H1 (cell line): Measurements from ENCODE around the gene DIP2B. TPM values are rescaled to one million over a fixed set of nuclear protein-coding genes. Genes with fewer than 3 reads are reported as not detected.
"Not testable (repeated sequence)": the region's sequence is repeated elsewhere in the genome, so short reads cannot be mapped to it uniquely, and the experiment has no call there.

ENCODE experiments used
- CTCF ChIA-PET: fragments of 300-600 bp; sonication (Branson Sonifier 250); formaldehyde crosslinking; loops from one replicate; lab custom pipeline; 2021; ENCODE audit not compliant: partially characterized antibody; lab: Charles Lee
- POLR2A ChIA-PET: fragments of 300-600 bp; sonication (Branson Sonifier 250); formaldehyde crosslinking; loops from one replicate; lab custom pipeline; 2021; ENCODE audit warnings: inconsistent platforms; ENCODE audit not compliant: partially characterized antibody; lab: Charles Lee
- DNase-seq, 2 experiments: peaks; one replicate each; pipeline versions ENCODE4 v3.0.0 to v3.0.0-alpha.2; 2010 to 2022; ENCODE audit warnings: low spot score in 2 of 2, low read depth in 1 of 2, mixed read lengths in 1 of 2
- FAIRE-seq: peaks from 2 replicates; lab custom pipeline; 2011; peaks lifted over from hg19 to GRCh38; lab: Jason Lieb, UNC
- H2AFZ ChIP-seq: 2 replicates; pipeline ENCODE4 v1.8.1; 2012; ENCODE audit warnings: low read length, inconsistent platforms
- H2AK5ac ChIP-seq: 2 replicates; pipeline ENCODE4 v1.6.1; 2013; ENCODE audit warnings: low read depth, low read length
- H2BK120ac ChIP-seq: replicated peaks from 2 replicates; pipeline ENCODE3; 2013; ENCODE audit warnings: low read depth, low read length, inconsistent platforms
- H2BK12ac ChIP-seq: 2 replicates; pipeline ENCODE4 v1.6.1; 2013; ENCODE audit warnings: low read depth, low read length
- H2BK15ac ChIP-seq: 2 replicates; pipeline ENCODE4 v1.6.1; 2013; ENCODE audit warnings: low read length
- H2BK20ac ChIP-seq: 2 replicates; pipeline ENCODE4 v1.6.1; 2013; ENCODE audit warnings: low read length
- H2BK5ac ChIP-seq: 2 replicates; pipeline ENCODE4 v1.6.1; 2013; ENCODE audit warnings: low read depth, low read length
- H3K14ac ChIP-seq: 2 replicates; pipeline ENCODE4 v1.6.1; 2013; ENCODE audit warnings: inconsistent platforms; ENCODE audit not compliant: insufficient read length
- H3K18ac ChIP-seq: 2 replicates; pipeline ENCODE4 v1.6.1; 2013; ENCODE audit warnings: low read length; ENCODE audit errors: extremely low read depth
- H3K23ac ChIP-seq: 2 replicates; pipeline ENCODE4 v1.6.1; 2013; ENCODE audit warnings: inconsistent platforms; ENCODE audit not compliant: insufficient read length
- H3K23me2 ChIP-seq: 2 replicates; pipeline ENCODE4 v1.6.1; 2013; ENCODE audit warnings: low read depth, low read length
- H3K27ac ChIP-seq: 2 replicates; pipeline ENCODE4 v1.6.1; 2011; ENCODE audit warnings: low read depth, low read length, inconsistent platforms
- H3K27me3 ChIP-seq, 4 experiments: replicated peaks in 1 of 4; 1 replicate in 1 of 4; 2 replicates in 3 of 4; pipeline versions ENCODE4 v1.6.1 to v1.8.1; 2011 to 2013; ENCODE audit warnings: low read length in 3 of 4, mild to moderate bottlenecking in 3 of 4, inconsistent platforms in 2 of 4, mixed read lengths in 2 of 4, moderate library complexity in 1 of 4; ENCODE audit not compliant: control insufficient read depth in 3 of 4, insufficient read depth in 3 of 4; ENCODE audit errors: extremely low read depth in 1 of 4
- H3K36me3 ChIP-seq, 4 experiments: 2 replicates each; pipeline versions ENCODE4 v1.6.1 to v1.8.1; 2011 to 2013; ENCODE audit warnings: mild to moderate bottlenecking in 4 of 4, low read length in 3 of 4, moderate library complexity in 2 of 4, control low read depth in 1 of 4, inconsistent platforms in 1 of 4; ENCODE audit not compliant: insufficient read depth in 4 of 4, control insufficient read depth in 2 of 4
- H3K4ac ChIP-seq: replicated peaks from 2 replicates; pipeline ENCODE3; 2013; ENCODE audit warnings: low read length, low read depth, mixed read lengths, inconsistent platforms; ENCODE audit not compliant: insufficient read length
- H3K4me1 ChIP-seq, 4 experiments: replicated peaks in 1 of 4; 1 replicate in 1 of 4; 2 replicates in 3 of 4; pipeline versions ENCODE4 v1.6.1 to v1.8.1; 2011 to 2013; ENCODE audit warnings: low read length in 3 of 4, inconsistent platforms in 2 of 4, mixed read lengths in 1 of 4; ENCODE audit not compliant: insufficient read depth in 4 of 4, control insufficient read depth in 3 of 4
- H3K4me2 ChIP-seq, 2 experiments: 2 replicates each; pipeline versions ENCODE4 v1.6.1 to v1.8.1; 2011 to 2013; ENCODE audit warnings: low read depth in 2 of 2, low read length in 2 of 2, control low read depth in 1 of 2, inconsistent platforms in 1 of 2, mild to moderate bottlenecking in 1 of 2; ENCODE audit not compliant: insufficient read depth in 1 of 2
- H3K4me3 ChIP-seq, 4 experiments: fragments of 200-600, 300-600 bp in 1 of 4; sonication (generic), shearing (Covaris generic), sonication (Bioruptor Twin) in 1 of 4; 2 replicates each; pipeline versions ENCODE4 v1.5.1 to v1.8.1; 2011 to 2016; ENCODE audit warnings: low read length in 4 of 4, low read depth in 3 of 4, control low read depth in 2 of 4, inconsistent platforms in 2 of 4, mild to moderate bottlenecking in 2 of 4, mixed read lengths in 1 of 4, moderate library complexity in 1 of 4; ENCODE audit not compliant: insufficient read depth in 2 of 4; ENCODE audit errors: extremely low read depth in 1 of 4
- H3K56ac ChIP-seq: replicated peaks from 2 replicates; pipeline ENCODE3; 2013; ENCODE audit warnings: low read depth, mild to moderate bottlenecking, mixed read lengths, low read length, inconsistent platforms; ENCODE audit not compliant: insufficient read length
- H3K79me1 ChIP-seq: 2 replicates; pipeline ENCODE4 v1.6.1; 2013; ENCODE audit warnings: low read depth, low read length, control low read depth
- H3K79me2 ChIP-seq, 2 experiments: 2 replicates each; pipeline versions ENCODE4 v1.6.1 to v1.8.1; 2012 to 2013; ENCODE audit warnings: low read length in 2 of 2, mild to moderate bottlenecking in 2 of 2, inconsistent platforms in 1 of 2; ENCODE audit not compliant: insufficient read depth in 2 of 2, control insufficient read depth in 1 of 2
- H3K9ac ChIP-seq, 4 experiments: replicated peaks in 1 of 4; 1 replicate in 1 of 4; 2 replicates in 3 of 4; pipeline versions ENCODE4 v1.6.1 to v1.8.1; 2011 to 2013; ENCODE audit warnings: low read depth in 3 of 4, low read length in 3 of 4, control low read depth in 2 of 4, mild to moderate bottlenecking in 2 of 4, moderate library complexity in 2 of 4, inconsistent platforms in 1 of 4; ENCODE audit errors: extremely low read depth in 1 of 4
- H3K9me3 ChIP-seq, 2 experiments: 2 replicates each; pipeline versions ENCODE4 v1.6.1 to v1.8.1; 2012 to 2013; ENCODE audit warnings: mild to moderate bottlenecking in 2 of 2, moderate library complexity in 2 of 2, control low read depth in 1 of 2, inconsistent platforms in 1 of 2, low read depth in 1 of 2, low read length in 1 of 2, mixed read lengths in 1 of 2; ENCODE audit not compliant: insufficient read depth in 2 of 2
- H4K20me1 ChIP-seq, 2 experiments: replicated peaks in 1 of 2; 2 replicates each; pipeline versions ENCODE3 to v1.8.1; 2011 to 2013; ENCODE audit warnings: inconsistent platforms in 2 of 2, low read length in 2 of 2, mild to moderate bottlenecking in 1 of 2; ENCODE audit not compliant: insufficient read depth in 2 of 2, control insufficient read depth in 1 of 2
- H4K5ac ChIP-seq: 2 replicates; pipeline ENCODE4 v1.6.1; 2013; ENCODE audit warnings: low read length, low read depth, mixed read lengths, inconsistent platforms; ENCODE audit not compliant: insufficient read length
- H4K8ac ChIP-seq: 2 replicates; pipeline ENCODE4 v1.8.0; 2013; ENCODE audit warnings: mild to moderate bottlenecking, moderate library complexity, low read length, inconsistent platforms; ENCODE audit not compliant: insufficient read depth; ENCODE audit errors: extremely low read depth
- H4K91ac ChIP-seq: replicated peaks from 2 replicates; pipeline ENCODE3; 2013; ENCODE audit warnings: low read length, mixed read lengths, inconsistent platforms; ENCODE audit not compliant: insufficient read length
- CEBPB ChIP-seq: IDR thresholded peaks from 2 replicates; pipeline ENCODE4 v1.6.1; 2012; ENCODE audit warnings: low read depth, low read length
- RBBP5 ChIP-seq: IDR thresholded peaks from 2 replicates; pipeline ENCODE4 v1.7.1; 2012; ENCODE audit warnings: low read depth, mild to moderate bottlenecking, inconsistent platforms, low read length, moderate library complexity, borderline replicate concordance
- RNF2 ChIP-seq: fragments of 200-900, 300-1000 bp; sonication (generic); IDR thresholded peaks from 2 replicates; pipeline ENCODE4 v1.7.1; 2016; ENCODE audit warnings: borderline replicate concordance, low read depth, mild to moderate bottlenecking, antibody characterized with exemption, low read length; ENCODE audit not compliant: poor library complexity, severe bottlenecking; ENCODE audit errors: missing control alignments
- TEAD4 ChIP-seq: IDR thresholded peaks from 2 replicates; pipeline ENCODE4 v1.6.1; 2012; ENCODE audit warnings: low read depth, low read length, inconsistent platforms, mixed read lengths
- WGBS, 2 experiments: shearing (Covaris generic) in 1 of 2; methylation state at CpG; one replicate each; pipeline versions ENCODE4 v1.1.6 to v1.1.7; 2013 to 2015; ENCODE audit warnings: low lambda C conversion rate in 2 of 2, mixed read lengths in 2 of 2, inconsistent platforms in 1 of 2, low coverage in 1 of 2, missing lambda C conversion rate in 1 of 2; ENCODE audit not compliant: insufficient replicate concordance in 2 of 2, insufficient coverage in 1 of 2, insufficient read length in 1 of 2; ENCODE audit errors: extremely low coverage in 1 of 2, missing lambda C conversion rate in 1 of 2; 5-methylcytosine and 5-hydroxymethylcytosine counted together
- polyA plus RNA-seq, 7 experiments: library from polyadenylated mRNA; depleted of rRNA in 3 of 7; stranded (reverse) in 5 of 7; unstranded in 2 of 7; fragments of >200 nt in 5 of 7; fragments of 200-250 nt in 2 of 7; gene quantifications; 1 replicate in 5 of 7; 2 replicates in 1 of 7; 4 replicates in 1 of 7; pipeline versions ENCODE4 v1.2.1 to v1.2.3, GENCODE V29; 2011 to 2013; ENCODE audit warnings: missing spikeins in 2 of 7, mixed read lengths in 2 of 7
- total RNA-seq: library from RNA; stranded (reverse); fragmentation: NEBNext Ultra II Directional; extraction: Animal tissue kit (Norgen Biotek cat#: 25700); gene quantifications from 2 replicates; pipeline ENCODE4 v1.2.1, GENCODE V29; 2021
- TF ChIP-seq, protein P1 (sequence below): IDR thresholded peaks from 2 replicates; pipeline ENCODE4 v1.6.1; 2011; ENCODE audit warnings: low read depth, mild to moderate bottlenecking, low read length; ENCODE audit not compliant: insufficient read depth

DIP2B gene
- total and polyA plus RNA-seq, 2 of the 8 experiments (the other 6 are each of a cell fraction or from before 2014, with no cell fraction given): 11.1 to 29.6 TPM

DNA sequence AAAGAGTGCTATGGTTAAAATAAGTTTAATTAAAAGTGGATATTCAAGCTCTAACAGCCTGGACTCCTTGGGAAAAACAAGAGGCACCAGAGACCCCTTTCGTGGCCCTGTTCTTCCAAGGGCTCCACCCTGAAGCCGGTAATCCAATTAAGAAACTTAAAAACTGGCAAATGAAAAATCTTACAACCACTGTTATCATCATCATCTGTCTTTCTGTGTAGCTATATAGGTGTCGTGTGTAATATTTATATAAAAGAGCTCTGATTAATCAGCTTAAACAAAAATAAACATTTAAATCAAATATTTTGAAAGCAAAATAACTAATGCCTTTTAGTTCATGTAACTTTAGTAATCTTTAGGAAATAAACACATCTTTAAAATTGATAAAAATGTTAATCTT lies 263.6 kb downstream of the DIP2B start (continued):
- TF ChIP-seq RBBP5 (no peak), TEAD4 (no peak), RNF2 (no peak), CEBPB (no peak)
- TF ChIP-seq, protein P1, sequence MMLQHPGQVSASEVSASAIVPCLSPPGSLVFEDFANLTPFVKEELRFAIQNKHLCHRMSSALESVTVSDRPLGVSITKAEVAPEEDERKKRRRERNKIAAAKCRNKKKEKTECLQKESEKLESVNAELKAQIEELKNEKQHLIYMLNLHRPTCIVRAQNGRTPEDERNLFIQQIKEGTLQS: no peak
- TF ChIP-seq, all 59 proteins: peak for 0

DNA sequence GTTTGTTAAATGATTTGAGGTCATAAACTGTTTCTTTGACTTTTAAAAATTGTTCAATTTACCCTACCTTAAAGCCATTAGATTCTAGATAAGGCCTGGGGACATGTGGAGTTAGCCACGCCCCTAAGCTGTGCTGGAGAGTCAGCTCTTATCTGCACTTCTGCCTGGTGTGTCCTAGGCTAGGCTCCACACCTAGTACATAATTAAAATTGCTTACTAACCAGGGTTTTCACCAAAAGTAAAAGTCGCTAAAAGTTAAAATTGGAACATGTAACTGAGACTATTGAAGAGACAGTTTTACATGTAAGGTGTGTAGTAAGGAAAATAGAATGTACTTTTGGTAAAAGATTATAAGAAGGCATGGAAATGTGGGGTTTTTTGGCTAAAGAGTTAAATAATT lies 264.0 kb downstream of the DIP2B start:
- peaks cover 5 to 88% of the 10 kb centered on the region in 2 experiments; a peak in 2 of 4 replicates for H3K79me2 ChIP-seq
- H4K5ac ChIP-seq, H3K4me2 ChIP-seq, H2AFZ ChIP-seq, H3K27me3 ChIP-seq, POLR2A ChIA-PET, H3K56ac ChIP-seq, H3K4me3 ChIP-seq, H3K9ac ChIP-seq, H4K91ac ChIP-seq, DNase-seq, H3K4ac ChIP-seq, H2AK5ac ChIP-seq, H2BK5ac ChIP-seq, H3K18ac ChIP-seq, H3K36me3 ChIP-seq, H3K14ac ChIP-seq, H3K23me2 ChIP-seq, H3K9me3 ChIP-seq, H3K79me1 ChIP-seq, H2BK120ac ChIP-seq, H2BK15ac ChIP-seq, FAIRE-seq, H3K23ac ChIP-seq, H2BK20ac ChIP-seq, H2BK12ac ChIP-seq, H3K27ac ChIP-seq, H3K4me1 ChIP-seq, H4K8ac ChIP-seq, H4K20me1 ChIP-seq: not testable (repeated sequence)
- CTCF ChIA-PET: interaction anchor here (0.6 to 4.9 kb wide), 3 partner anchors 10 to 217 kb away, joined by 3 to 34 read pairs (median 4); no protein-coding TSS in a partner anchor
- 94% methylated on average over 2 of the region's 2 CpGs; no CpG with 5 or more reads in 1 of the 2 experiments for WGBS, 2 experiments
